Panc1 (cell line): ENCODE data around the gene RAB3IL1. TPM values are rescaled to one million over a fixed set of nuclear protein-coding genes. Genes with fewer than 3 reads are reported as not detected.

Source experiments
- ATAC-seq: fragments of 200-7000 bp; cut with Tn5 transposase; 2 replicates; pipeline ENCODE4 v1.9.1; 2020; ENCODE audit warnings: mild to moderate bottlenecking, moderate library complexity
- BruUV-seq: library from RNA; stranded (reverse); fragments of 400-500 nt; replicated peaks from 2 replicates; lab custom pipeline; 2021; lab: Mats Ljungman, UMichigan
- CTCF ChIA-PET: fragments of 300-600 bp; sonication (Branson Sonifier 250); formaldehyde crosslinking; loops from one replicate; lab custom pipeline; 2022; ENCODE audit warnings: antibody characterized with exemption; lab: Charles Lee
- POLR2A ChIA-PET: fragments of 300-600 bp; sonication (Branson Sonifier 250); formaldehyde crosslinking; loops from one replicate; lab custom pipeline; 2022; ENCODE audit warnings: antibody characterized with exemption; lab: Charles Lee
- DNase-seq: peaks from one replicate; pipeline ENCODE4 v3.0.0-alpha.2; 2010; ENCODE audit warnings: low read depth, low spot score
- H3K27ac ChIP-seq: 2 replicates; pipeline ENCODE4 v1.5.1; 2011; ENCODE audit warnings: mild to moderate bottlenecking, low read length, inconsistent platforms
- H3K27me3 ChIP-seq: fragments of 200-500 bp; sonication (Bioruptor generic); 2 replicates; pipeline ENCODE4 v1.6.0; 2014; ENCODE audit warnings: low read length, inconsistent platforms; ENCODE audit not compliant: control insufficient read depth, insufficient read depth
- H3K36me3 ChIP-seq: fragments of 200-500 bp; sonication (Bioruptor generic); 2 replicates; pipeline ENCODE4 v1.5.1; 2014; ENCODE audit warnings: inconsistent platforms, mild to moderate bottlenecking, low read length, moderate library complexity; ENCODE audit not compliant: control insufficient read depth, insufficient read depth
- H3K4me1 ChIP-seq: 2 replicates; pipeline ENCODE4 v1.5.1; 2011; ENCODE audit warnings: inconsistent platforms, mild to moderate bottlenecking, low read length, moderate library complexity; ENCODE audit not compliant: control insufficient read depth, insufficient read depth
- H3K4me3 ChIP-seq, 2 experiments: 2 replicates each; pipeline ENCODE4 v1.5.1; 2011 to 2012; ENCODE audit warnings: low read depth in 2 of 2, low read length in 2 of 2, mild to moderate bottlenecking in 2 of 2, inconsistent platforms in 1 of 2, moderate library complexity in 1 of 2
- H3K9me3 ChIP-seq: fragments of 200-500 bp; sonication (Bioruptor generic); 2 replicates; pipeline ENCODE4 v1.5.1; 2014; ENCODE audit warnings: low read depth, mild to moderate bottlenecking, inconsistent platforms, low read length, moderate library complexity; ENCODE audit not compliant: control insufficient read depth, insufficient read depth
- CTCF ChIP-seq: fragments of 450-650 bp; IDR thresholded peaks from 2 replicates; pipeline ENCODE4 v1.5.1; 2017; ENCODE audit warnings: mild to moderate bottlenecking
- POLR2AphosphoS5 ChIP-seq: IDR thresholded peaks from 2 replicates; pipeline ENCODE4 v1.6.1; 2012; ENCODE audit warnings: mild to moderate bottlenecking, low read depth, low read length, moderate library complexity
- REST ChIP-seq, 2 experiments: IDR thresholded peaks; 2 replicates each; pipeline ENCODE4 v1.6.1; 2011 to 2012; ENCODE audit warnings: low read depth in 2 of 2, control low read depth in 1 of 2, low read length in 1 of 2, mild to moderate bottlenecking in 1 of 2, moderate library complexity in 1 of 2; ENCODE audit not compliant: insufficient read depth in 1 of 2
- SIN3A ChIP-seq: IDR thresholded peaks from 2 replicates; pipeline ENCODE4 v1.6.1; 2012; ENCODE audit warnings: low read depth, mild to moderate bottlenecking, low read length, moderate library complexity, borderline replicate concordance; ENCODE audit not compliant: insufficient read depth
- TCF7L2 ChIP-seq: IDR thresholded peaks from 2 replicates; pipeline ENCODE4 v1.6.1; 2011; ENCODE audit warnings: mild to moderate bottlenecking, low read depth, low read length, inconsistent platforms
- in situ Hi-C: cut with HindIII; loops from 2 replicates; pipeline ENCODE4 v1.10.0; 2016; ENCODE audit warnings: low sequenced_read_pairs, low pct_unique_long_range_greater_than_20kb
- intact Hi-C: fragments of 100-400 bp; cut with micrococcal nuclease; formaldehyde crosslinking; loops from one replicate; pipeline ENCODE4 v1.10.0; 2022; ENCODE audit not compliant: unreplicated experiment
- total RNA-seq: library from RNA; stranded (reverse); gene quantifications from one replicate; pipeline ENCODE4 v1.2.1, GENCODE V29; 2021; ENCODE audit not compliant: unreplicated experiment

RAB3IL1 gene
- total RNA-seq, 1 experiment from 2014 or later: 8.9 TPM

- ChIA-PET CTCF (no interaction called here), POLR2A (no interaction called here)
- H3K27ac ChIP-seq: no peak overlapping the region
- no TSS peak for BruUV-seq
- DNase-seq: no peak
- H3K4me3 ChIP-seq: no peak overlapping the region
- in situ Hi-C loops (no loop called here), intact Hi-C loops (no loop called here)
- no peaks in the 10 kb centered on the region for H3K9me3 ChIP-seq
- TF ChIP-seq CTCF (no peak), REST (IDR thresholded peaks at IDR 0.05; ENCODE audit: insufficient read depth in 1 of 2, low read depth in 2 of 2, low read length in 1 of 2) (no peak), TCF7L2 (no peak), POLR2AphosphoS5 (no peak), SIN3A (no peak)
- no peak for ATAC-seq
- no peaks in the 10 kb centered on the region for H3K36me3 ChIP-seq
- peaks cover 4% of the 10 kb centered on the region for H3K4me1 ChIP-seq
- H3K27me3 ChIP-seq: no peaks in the 10 kb centered on the region
These were observed 41.7 kb downstream of the RAB3IL1 start for GRCh38 chr11:61875698-61876097.

- H3K9me3 ChIP-seq: no peaks in the 10 kb centered on the region
- in situ Hi-C loops: no loop called here
- H3K27ac ChIP-seq: no peak overlapping the region
- H3K4me1 ChIP-seq: peaks cover 11% of the 10 kb centered on the region
- H3K27me3 ChIP-seq: no peaks in the 10 kb centered on the region
- no peaks in the 10 kb centered on the region for H3K36me3 ChIP-seq
- CTCF ChIA-PET: interaction anchor here (1.0 kb wide), 1 partner anchor 24 kb away, joined by 13 read pairs; no protein-coding TSS in a partner anchor
- BruUV-seq: no TSS peak
- no peak overlapping the region for H3K4me3 ChIP-seq
- no peak for TF ChIP-seq TCF7L2
- TF ChIP-seq POLR2AphosphoS5: no peak
- TF ChIP-seq SIN3A: no peak
- no peak for TF ChIP-seq REST (IDR thresholded peaks at IDR 0.05; ENCODE audit: insufficient read depth in 1 of 2, low read depth in 2 of 2, low read length in 1 of 2)
- no peak for TF ChIP-seq CTCF
- DNase-seq (no peak), ATAC-seq (no peak)
- intact Hi-C loops: no loop called here
- POLR2A ChIA-PET: no interaction called here
These were observed 42.5 kb downstream of the RAB3IL1 start for GRCh38 chr11:61874853-61875252.
